B cell (primary cell): ENCODE data around the gene MST1. TPM values are rescaled to one million over a fixed set of nuclear protein-coding genes. Genes with fewer than 3 reads are reported as not detected.

Experiments used
- ATAC-seq: fragments of 200-7000 bp; cut with Tn5 transposase; one replicate; pipeline ENCODE4 v1.10.0; 2021; ENCODE audit warnings: low read depth, mild to moderate bottlenecking, moderate number of reproducible peaks, moderate library complexity
- CTCF ChIA-PET: fragments of 350-600 bp; sonication (Branson Sonifier 250); formaldehyde crosslinking; loops from one replicate; lab custom pipeline; 2021; ENCODE audit warnings: antibody characterized with exemption, inconsistent platforms; lab: Charles Lee
- POLR2A ChIA-PET: fragments of 350-600 bp; sonication (Branson Sonifier 250); formaldehyde crosslinking; loops from one replicate; lab custom pipeline; 2021; ENCODE audit warnings: antibody characterized with exemption; lab: Charles Lee
- DNase-seq: peaks from one replicate; pipeline ENCODE4 v3.0.0; 2013
- H2AFZ ChIP-seq: 2 replicates; pipeline ENCODE4 v1.6.1; 2012; ENCODE audit warnings: mild to moderate bottlenecking, low read depth, low read length; ENCODE audit not compliant: insufficient read depth, poor library complexity, severe bottlenecking
- H3K27ac ChIP-seq, 2 donors: 1 replicate in 1 of 2; 2 replicates in 1 of 2; pipeline ENCODE4 v1.5.1; 2012 to 2013; ENCODE audit warnings: low read length in 2 of 2, mild to moderate bottlenecking in 2 of 2, moderate library complexity in 1 of 2
- H3K27me3 ChIP-seq, 4 experiments: fragments of 200-600 bp in 1 of 4; sonication (generic) in 1 of 4; replicated peaks in 1 of 4; 1 replicate in 2 of 4; 2 replicates in 2 of 4; pipeline versions ENCODE4 v1.6.1 to v1.7.0; 2013 to 2016; ENCODE audit warnings: low read length in 3 of 4, mild to moderate bottlenecking in 2 of 4, mixed read lengths in 1 of 4, moderate library complexity in 1 of 4; ENCODE audit not compliant: insufficient read depth in 4 of 4, control insufficient read depth in 3 of 4; ENCODE audit errors: control extremely low read depth in 1 of 4
- H3K36me3 ChIP-seq, 2 experiments: replicated peaks in 1 of 2; 1 replicate in 1 of 2; 2 replicates in 1 of 2; pipeline versions ENCODE4 v1.6.1 to v1.7.1; 2013; ENCODE audit warnings: low read length in 1 of 2; ENCODE audit not compliant: insufficient read depth in 2 of 2, control insufficient read depth in 1 of 2; ENCODE audit errors: control extremely low read depth in 1 of 2, extremely low read depth in 1 of 2
- H3K4me1 ChIP-seq, 2 donors: fragments of 200-600 bp in 1 of 2; sonication (generic) in 1 of 2; 1 replicate in 1 of 2; 2 replicates in 1 of 2; pipeline versions ENCODE4 v1.5.1 to v1.6.1; 2013 to 2017; ENCODE audit warnings: low read length in 2 of 2; ENCODE audit not compliant: control insufficient read depth in 2 of 2, insufficient read depth in 2 of 2
- H3K4me2 ChIP-seq: replicated peaks from 2 replicates; pipeline ENCODE3; 2012; ENCODE audit warnings: mild to moderate bottlenecking, low read depth, low read length; ENCODE audit not compliant: poor library complexity, severe bottlenecking
- H3K4me3 ChIP-seq, 5 experiments: fragments of 200-600 bp in 1 of 5; sonication (generic) in 1 of 5; 1 replicate in 3 of 5; 2 replicates in 2 of 5; pipeline versions ENCODE4 v1.5.1 to v1.7.0; 2011 to 2016; ENCODE audit warnings: low read length in 4 of 5, mild to moderate bottlenecking in 4 of 5, low read depth in 2 of 5, control low read depth in 1 of 5, moderate library complexity in 1 of 5; ENCODE audit not compliant: insufficient read depth in 1 of 5; ENCODE audit errors: control extremely low read depth in 1 of 5, extremely low read depth in 1 of 5
- H3K79me2 ChIP-seq: fragments of 200-600 bp; sonication (generic); one replicate; pipeline ENCODE4 v1.6.0; 2016; ENCODE audit warnings: low read length; ENCODE audit not compliant: control insufficient read depth, insufficient read depth
- H3K9ac ChIP-seq: fragments of 200-600 bp; sonication (generic); 2 replicates; pipeline ENCODE4 v1.6.1; 2017; ENCODE audit warnings: mild to moderate bottlenecking, low read length, moderate library complexity
- H3K9me3 ChIP-seq, 3 donors: one replicate each; pipeline versions ENCODE4 v1.6.1 to v1.7.1; 2013; ENCODE audit warnings: low read length in 2 of 3; ENCODE audit not compliant: control insufficient read depth in 2 of 3, insufficient read depth in 1 of 3; ENCODE audit errors: control extremely low read depth in 1 of 3
- H4K20me1 ChIP-seq: 2 replicates; pipeline ENCODE4 v1.6.0; 2012; ENCODE audit warnings: mild to moderate bottlenecking, low read length; ENCODE audit not compliant: insufficient read depth, control insufficient read depth, poor library complexity, severe bottlenecking
- H3K27ac Mint-ChIP-seq: one replicate; pipeline ENCODE4 v1.8.0; 2021; ENCODE audit warnings: mixed read lengths
- H3K27me3 Mint-ChIP-seq: one replicate; pipeline ENCODE4 v1.8.0; 2021; ENCODE audit warnings: mixed read lengths
- H3K4me1 Mint-ChIP-seq: one replicate; pipeline ENCODE4 v1.8.0; 2021; ENCODE audit warnings: mixed read lengths
- H3K4me3 Mint-ChIP-seq: one replicate; pipeline ENCODE4 v1.8.0; 2021; ENCODE audit warnings: mixed read lengths
- H3K9me3 Mint-ChIP-seq: one replicate; pipeline ENCODE4 v1.8.0; 2022; ENCODE audit warnings: mixed read lengths; ENCODE audit not compliant: insufficient read depth
- CTCF ChIP-seq: fragments of 200-600 bp; IDR thresholded peaks from one replicate; pipeline ENCODE4 v1.8.0; 2022; ENCODE audit warnings: antibody characterized with exemption, mild to moderate bottlenecking
- EZH2 ChIP-seq: IDR thresholded peaks from 2 replicates; pipeline ENCODE4 v1.6.1; 2012; ENCODE audit warnings: borderline replicate concordance, low read depth, mild to moderate bottlenecking, moderate library complexity, low read length; ENCODE audit not compliant: insufficient read depth, poor library complexity, severe bottlenecking
- WGBS: methylation state at CpG from one replicate; pipeline ENCODE4 v1.1.5; 2013; ENCODE audit warnings: missing lambda C conversion rate; ENCODE audit not compliant: insufficient coverage; 5-methylcytosine and 5-hydroxymethylcytosine counted together
- intact Hi-C: fragments of 100-400 bp; cut with micrococcal nuclease; formaldehyde crosslinking; loops from one replicate; pipeline ENCODE4 v1.10.0; 2022
- polyA plus RNA-seq: library from polyadenylated mRNA; depleted of rRNA; stranded (reverse); fragments of >200 nt; gene quantifications from 2 replicates; pipeline ENCODE4 v1.2.3, GENCODE V29; 2012
- total RNA-seq, 2 donors: library from RNA; stranded (reverse); fragments of 120-200 nt in 1 of 2; gene quantifications; 1 replicate in 1 of 2; 2 replicates in 1 of 2; pipeline versions ENCODE4 v1.2.3 to v1.2.4, GENCODE V29; 2013 to 2022

MST1 gene
- total and polyA plus RNA-seq, 2 donors (not counting 1 experiment from before 2014, with no cell fraction given): 14.5 to 26.4 TPM

- Mint-ChIP-seq H3K9me3 (no peaks in the 10 kb centered on the region), H3K27me3 (peaks cover 3% of the 10 kb centered on the region), H3K4me1 (peaks cover 18% of the 10 kb centered on the region), H3K27ac (no peak overlapping the region), H3K4me3 (no peak overlapping the region)
- H3K4me3 ChIP-seq: no peak overlapping the region
- no peak overlapping the region for H2AFZ ChIP-seq
- intact Hi-C loops: no loop called here
- WGBS: 74% methylated on average over 3 of the region's 3 CpGs
- peaks cover 5 to 7% of the 10 kb centered on the region in 2 donors for H3K4me1 ChIP-seq
- H3K4me2 ChIP-seq: no peak overlapping the region
- CTCF ChIA-PET: interaction anchor here (5.0 kb wide), 1 partner anchor 130 kb away, joined by 161 read pairs; no protein-coding TSS in a partner anchor
- no peak for TF ChIP-seq CTCF
- no peak for TF ChIP-seq EZH2
- ATAC-seq (no peak), DNase-seq (no peak)
- peaks cover 0 to 5% (median 0%) of the 10 kb centered on the region in 3 donors for H3K9me3 ChIP-seq
- no peak overlapping the region for H3K27ac ChIP-seq
- POLR2A ChIA-PET: no interaction called here
- H3K9ac ChIP-seq: no peak overlapping the region
- no peaks in the 10 kb centered on the region for H3K27me3 ChIP-seq
- no peaks in the 10 kb centered on the region for H4K20me1 ChIP-seq
- H3K36me3 ChIP-seq: no peaks in the 10 kb centered on the region
- H3K79me2 ChIP-seq: peaks cover 6% of the 10 kb centered on the region
These were observed 19.9 kb downstream of the MST1 start for GRCh38 chr3:49669352-49669751.

- H3K9me3 ChIP-seq: peaks cover 0 to 5% (median 0%) of the 10 kb centered on the region in 3 donors
- ChIA-PET CTCF (interaction anchor here (5.0 kb wide), 1 partner anchor 129 kb away, joined by 161 read pairs; no protein-coding TSS in a partner anchor), POLR2A (no interaction called here)
- no peaks in the 10 kb centered on the region for H3K27me3 ChIP-seq
- H3K4me1 ChIP-seq: peaks cover 5 to 7% of the 10 kb centered on the region in 2 donors
- no peak for ATAC-seq
- no peak overlapping the region for H2AFZ ChIP-seq
- H3K4me3 ChIP-seq: no peak overlapping the region
- Mint-ChIP-seq H3K27ac (no peak overlapping the region), H3K4me1 (peaks cover 14% of the 10 kb centered on the region), H3K27me3 (peaks cover 3% of the 10 kb centered on the region), H3K4me3 (no peak overlapping the region), H3K9me3 (no peaks in the 10 kb centered on the region)
- no peak overlapping the region for H3K9ac ChIP-seq
- no peaks in the 10 kb centered on the region for H4K20me1 ChIP-seq
- H3K4me2 ChIP-seq: no peak overlapping the region
- no peak overlapping the region for H3K27ac ChIP-seq
- TF ChIP-seq EZH2 (no peak), CTCF (no peak)
- DNase-seq: no peak
- intact Hi-C loops: no loop called here
- 75% methylated on average over 4 of the region's 5 CpGs for WGBS
- peaks cover 4% of the 10 kb centered on the region for H3K79me2 ChIP-seq
- H3K36me3 ChIP-seq: no peaks in the 10 kb centered on the region
These were observed 20.4 kb downstream of the MST1 start for GRCh38 chr3:49668861-49669260.
